Osteoblast (primary cell): ENCODE measurements around the gene TRIM46. TPM values are rescaled to one million over a fixed set of nuclear protein-coding genes. Genes with fewer than 3 reads are reported as not detected.

Experiments
- DNase-seq: peaks from one replicate; pipeline ENCODE4 v3.0.0; 2011; ENCODE audit warnings: low spot score, mixed read lengths; ENCODE audit not compliant: insufficient read length; ENCODE audit errors: missing footprints
- H2AFZ ChIP-seq: 2 replicates; pipeline ENCODE4 v1.6.0; 2011; ENCODE audit warnings: mild to moderate bottlenecking, low read length
- H3K27ac ChIP-seq: 2 replicates; pipeline ENCODE4 v1.5.1; 2011; ENCODE audit warnings: mild to moderate bottlenecking, low read depth, low read length, moderate library complexity
- H3K27me3 ChIP-seq: 2 replicates; pipeline ENCODE4 v1.6.0; 2012; ENCODE audit warnings: mild to moderate bottlenecking, control low read depth, inconsistent platforms, low read length, moderate library complexity; ENCODE audit not compliant: insufficient read depth
- H3K36me3 ChIP-seq: 2 replicates; pipeline ENCODE4 v1.5.1; 2011; ENCODE audit warnings: mild to moderate bottlenecking, low read length, control low read depth, moderate library complexity; ENCODE audit not compliant: insufficient read depth
- H3K4me1 ChIP-seq: 2 replicates; pipeline ENCODE4 v1.5.1; 2011; ENCODE audit warnings: mild to moderate bottlenecking, low read length, control low read depth, moderate library complexity; ENCODE audit not compliant: insufficient read depth
- H3K4me2 ChIP-seq: 2 replicates; pipeline ENCODE4 v1.6.0; 2011; ENCODE audit warnings: mild to moderate bottlenecking, low read length; ENCODE audit not compliant: insufficient read depth
- H3K4me3 ChIP-seq: fragments of 200-600 bp; sonication (generic); 3 replicates; pipeline ENCODE4 v1.5.1; 2012; ENCODE audit warnings: mild to moderate bottlenecking, low read length, inconsistent platforms; ENCODE audit not compliant: insufficient read depth
- H3K79me2 ChIP-seq: 2 replicates; pipeline ENCODE4 v1.6.0; 2012; ENCODE audit warnings: mild to moderate bottlenecking, low read length, control low read depth, inconsistent platforms; ENCODE audit not compliant: insufficient read depth
- H3K9me3 ChIP-seq: 2 replicates; pipeline ENCODE4 v1.5.1; 2011; ENCODE audit warnings: low read depth, low read length, control low read depth
- H4K20me1 ChIP-seq: 2 replicates; pipeline ENCODE4 v1.6.0; 2012; ENCODE audit warnings: mild to moderate bottlenecking, low read length, control low read depth; ENCODE audit not compliant: insufficient read depth
- CTCF ChIP-seq: IDR thresholded peaks from 2 replicates; pipeline ENCODE4 v1.5.1; 2011; ENCODE audit warnings: mild to moderate bottlenecking, low read depth, low read length, moderate library complexity; ENCODE audit errors: extremely low read depth
- total RNA-seq: library from RNA; depleted of rRNA; stranded (reverse); fragments of >200 nt; gene quantifications from 2 replicates; pipeline ENCODE4 v1.2.3, GENCODE V29; 2012

TRIM46 gene
- total RNA-seq, 1 donor, result 3.3 TPM

DNA sequence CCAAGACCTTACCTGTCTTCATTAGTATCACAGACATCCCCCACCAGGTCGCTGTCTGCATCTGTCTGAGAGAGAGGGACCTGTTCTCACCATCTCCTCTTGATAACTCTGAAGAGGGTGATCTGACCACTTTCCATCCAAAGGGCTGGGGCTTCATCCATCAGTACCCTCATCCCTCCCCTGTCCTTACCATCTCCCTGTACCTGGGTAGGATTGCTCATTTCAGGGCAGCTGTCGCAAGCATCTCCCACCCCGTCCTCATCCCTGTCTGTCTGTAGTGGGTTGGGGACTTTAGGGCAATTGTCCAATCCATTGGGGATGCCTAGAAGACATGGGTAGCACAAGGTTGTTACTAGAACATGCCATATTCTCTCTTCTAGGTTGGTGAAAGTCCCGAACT is 26.1 kb downstream of the TRIM46 start:
- no peaks in the 10 kb centered on the region for H3K27me3 ChIP-seq
- no peak overlapping the region for H3K4me3 ChIP-seq
- H3K27ac ChIP-seq, result no peak overlapping the region
- peaks cover 7% of the 10 kb centered on the region for H3K4me1 ChIP-seq
- no peak for TF ChIP-seq CTCF
- H3K36me3 ChIP-seq, result peaks cover 28% of the 10 kb centered on the region
- no peak overlapping the region for H2AFZ ChIP-seq
- H3K79me2 ChIP-seq, result peaks cover 14% of the 10 kb centered on the region
- no peak overlapping the region for H3K4me2 ChIP-seq
- H4K20me1 ChIP-seq, result no peaks in the 10 kb centered on the region
- peak; percentile 65 for DNase-seq
- H3K9me3 ChIP-seq, result no peaks in the 10 kb centered on the region

DNA sequence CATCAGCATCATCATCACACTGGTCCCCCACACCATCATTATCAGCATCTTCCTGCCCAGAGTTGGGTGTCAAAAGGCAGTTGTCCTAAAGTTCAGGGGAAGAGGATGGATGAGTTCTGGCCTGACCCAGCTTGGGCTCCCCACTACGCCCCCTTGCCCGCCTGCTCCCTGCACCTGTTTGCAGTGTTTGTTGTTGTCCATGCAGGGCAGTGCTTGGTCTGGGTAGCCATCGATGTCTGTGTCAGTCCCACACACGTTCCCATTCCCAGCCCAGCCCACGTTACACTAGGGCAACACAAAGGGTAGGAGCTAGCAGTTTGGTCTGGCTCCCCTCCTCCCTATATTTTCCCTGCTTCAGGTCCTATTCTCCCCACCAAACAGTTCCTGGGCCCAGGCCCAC is 27.3 kb downstream of the TRIM46 start:
- DNase-seq, result peak; percentile 30
- Histone ChIP-seq H2AFZ (no peak overlapping the region), H3K27ac (no peak overlapping the region), H3K36me3 (peaks cover 30% of the 10 kb centered on the region), H3K9me3 (no peaks in the 10 kb centered on the region), H3K27me3 (no peaks in the 10 kb centered on the region), H4K20me1 (no peaks in the 10 kb centered on the region), H3K4me2 (no peak overlapping the region), H3K4me1 (peaks cover under 1% of the 10 kb centered on the region), H3K79me2 (peaks cover 12% of the 10 kb centered on the region), H3K4me3 (no peak overlapping the region)
- TF ChIP-seq CTCF, result no peak

DNA sequence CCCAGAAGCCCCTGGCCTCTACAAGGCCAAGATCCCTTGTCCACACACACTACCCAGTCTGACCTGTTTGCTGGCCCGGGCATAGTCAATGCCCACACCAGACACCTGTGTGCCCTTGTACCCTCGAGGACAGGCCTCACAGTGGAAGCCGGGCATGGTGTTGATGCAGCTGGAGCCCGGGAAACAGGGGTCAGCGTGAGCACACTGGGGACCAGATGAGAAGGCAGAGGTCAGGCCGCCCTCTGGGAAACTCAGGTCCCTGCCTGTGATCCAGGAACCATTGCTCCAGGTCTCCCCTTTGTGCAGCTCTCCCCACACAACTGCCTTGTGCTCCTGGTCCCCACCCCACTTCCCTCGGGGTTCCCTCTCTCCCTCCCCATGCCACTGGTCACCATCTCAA is 28.5 kb downstream of the TRIM46 start:
- H3K4me1 ChIP-seq, result peaks cover 6% of the 10 kb centered on the region
- peaks cover 28% of the 10 kb centered on the region for H3K36me3 ChIP-seq
- H4K20me1 ChIP-seq, result no peaks in the 10 kb centered on the region
- no peak overlapping the region for H3K4me3 ChIP-seq
- H3K4me2 ChIP-seq, result no peak overlapping the region
- H3K27ac ChIP-seq, result no peak overlapping the region
- TF ChIP-seq CTCF, result no peak
- no peaks in the 10 kb centered on the region for H3K27me3 ChIP-seq
- no peaks in the 10 kb centered on the region for H3K9me3 ChIP-seq
- H2AFZ ChIP-seq, result no peak overlapping the region
- peaks cover 5% of the 10 kb centered on the region for H3K79me2 ChIP-seq
- peak; percentile 52 for DNase-seq

DNA sequence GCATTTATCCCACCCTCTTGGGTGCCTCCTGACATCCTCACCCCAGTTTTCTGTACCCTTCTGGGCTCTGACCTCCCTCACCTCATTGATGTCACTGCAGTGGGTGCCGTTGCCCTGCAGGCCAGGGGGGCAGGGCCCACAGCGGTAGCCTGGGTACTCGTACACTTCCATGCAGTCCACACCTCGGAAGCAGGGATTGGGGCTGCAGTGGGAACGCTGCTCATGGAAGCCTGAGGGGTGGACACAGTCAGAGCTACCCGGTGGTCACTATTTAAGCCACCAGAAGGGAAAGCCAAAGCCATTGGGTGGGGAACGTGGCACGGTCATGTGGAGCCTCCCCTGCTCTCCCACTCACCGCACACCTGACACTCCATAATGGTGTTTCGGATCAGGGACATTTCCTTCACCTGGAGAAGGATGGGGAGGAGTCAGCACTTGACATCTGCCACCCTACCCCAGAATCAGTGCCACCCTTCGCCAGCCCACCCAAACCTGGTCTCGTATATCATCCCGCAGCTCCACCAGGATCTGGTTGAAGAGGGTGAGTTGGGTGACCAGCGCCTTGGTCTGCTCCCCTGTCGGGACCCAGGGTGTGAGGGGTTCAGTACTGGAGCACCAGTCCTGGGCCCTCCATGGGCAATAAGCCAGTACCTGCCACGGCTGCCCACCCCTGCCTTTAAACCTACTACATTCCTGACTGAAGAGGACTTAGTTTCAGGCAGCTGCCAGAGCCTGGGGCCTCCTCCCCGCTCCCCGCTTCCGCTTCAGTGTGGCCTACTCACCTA is 29.3 kb downstream of the TRIM46 start:
- Histone ChIP-seq H3K4me2 (no peak overlapping the region), H4K20me1 (no peaks in the 10 kb centered on the region), H3K4me3 (no peak overlapping the region), H3K4me1 (peaks cover 13% of the 10 kb centered on the region), H3K36me3 (peaks cover 22% of the 10 kb centered on the region), H2AFZ (no peak overlapping the region), H3K79me2 (peaks cover 5% of the 10 kb centered on the region), H3K27ac (no peak overlapping the region), H3K9me3 (no peaks in the 10 kb centered on the region), H3K27me3 (no peaks in the 10 kb centered on the region)
- peak; percentile 66 for DNase-seq
- no peak for TF ChIP-seq CTCF
